Prostate gland (tissue), 2 donors: ENCODE results near the gene ZNF609.

Source experiments
- CTCF ChIP-seq, 4 experiments: fragments of 200-600 bp in 2 of 4; fragments of 450-650 bp in 2 of 4; sonication (generic) in 2 of 4; IDR thresholded peaks; 1 replicate in 3 of 4; 2 replicates in 1 of 4; pipeline ENCODE4 v1.5.1; 2016 to 2019; ENCODE audit warnings: antibody characterized with exemption in 4 of 4, mild to moderate bottlenecking in 2 of 4, moderate library complexity in 2 of 4
- POLR2A ChIP-seq: fragments of 450-650 bp; IDR thresholded peaks from one replicate; pipeline ENCODE4 v1.6.1; 2016; ENCODE audit warnings: antibody characterized with exemption, mild to moderate bottlenecking

GRCh38 chr15:64429448-64429847 is 30.9 kb upstream of the ZNF609 start:
- TF ChIP-seq POLR2A (no peak), CTCF (IDR thresholded peaks at IDR 0.05) (no peak)
